Measurements from ENCODE around the gene SPSB3. TPM values are rescaled to one million over a fixed set of nuclear protein-coding genes. Genes with fewer than 3 reads are reported as not detected.

Gene SPSB3
- total and polyA plus RNA-seq, 2 of the 13 experiments (the other 11 are each of a cell fraction or from before 2014, with no cell fraction given): 13.2 to 21.9 TPM

DNA sequence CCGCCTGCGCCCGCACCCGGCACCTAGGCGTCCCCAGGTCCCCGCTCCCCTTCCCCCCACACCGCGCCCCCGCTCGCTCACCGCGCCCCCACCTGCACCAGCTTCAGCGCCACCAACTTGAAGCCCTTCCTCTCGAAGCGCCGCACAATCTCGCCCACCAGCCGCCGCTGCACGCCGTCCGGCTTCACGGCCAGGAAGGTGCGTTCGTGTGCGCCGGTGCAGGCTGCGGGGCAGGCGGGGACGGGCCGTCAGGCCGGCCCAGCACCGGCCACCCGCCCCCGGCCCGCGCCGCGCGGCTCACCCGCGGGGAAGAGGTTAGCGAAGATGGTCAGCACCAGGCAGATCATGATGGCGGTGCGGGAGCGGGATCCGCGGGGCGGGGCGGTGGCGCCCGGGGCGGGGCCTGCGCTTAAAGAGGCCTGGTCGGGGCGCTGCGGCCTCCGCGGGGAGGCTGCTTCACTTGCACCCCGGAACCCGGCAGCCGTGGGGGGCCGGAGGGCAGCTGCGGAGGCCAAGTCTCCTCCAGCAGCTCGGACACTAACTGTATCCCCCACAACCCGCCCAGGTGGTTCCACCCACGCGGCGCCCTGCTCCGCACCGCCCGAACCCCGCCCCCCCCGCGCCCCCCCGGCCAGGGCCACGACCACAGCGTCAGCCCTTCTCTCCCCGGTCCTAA is 11.0 kb downstream of the SPSB3 start, which contains the start of gene NME3 (continued):
- TF ChIP-seq MTF2 (CRISPR knock-in tag; IDR thresholded peaks at IDR 0.05; ENCODE audit: borderline replicate concordance): no peak
- no peak for TF ChIP-seq ARNT2 (CRISPR knock-in tag; IDR thresholded peaks at IDR 0.05; ENCODE audit: low read depth)
- 0 out of 2 replicates have a peak, but pooled peaks have one; percentile 28 for TF ChIP-seq RAD21 (CRISPR knock-in tag; IDR thresholded peaks at IDR 0.05)
- no peak for TF ChIP-seq ZNF777 (CRISPR knock-in tag; IDR thresholded peaks at IDR 0.05)
- peak; percentile 77 for TF ChIP-seq YY1 (IDR thresholded peaks at IDR 0.05; ENCODE audit: insufficient read depth, insufficient replicate concordance, low read depth, low read length)
- no peak for TF ChIP-seq NFRKB (IDR thresholded peaks at IDR 0.05)
- no peak for TF ChIP-seq EED (CRISPR knock-in tag; IDR thresholded peaks at IDR 0.05)
- peak; percentile 41; the same call in 1 of the 2 replicates for TF ChIP-seq POLR2G (IDR thresholded peaks at IDR 0.05; ENCODE audit: low read depth, low read length)
- no peak for TF ChIP-seq GZF1 (CRISPR knock-in tag; IDR thresholded peaks at IDR 0.05)
- TF ChIP-seq, protein P1, sequence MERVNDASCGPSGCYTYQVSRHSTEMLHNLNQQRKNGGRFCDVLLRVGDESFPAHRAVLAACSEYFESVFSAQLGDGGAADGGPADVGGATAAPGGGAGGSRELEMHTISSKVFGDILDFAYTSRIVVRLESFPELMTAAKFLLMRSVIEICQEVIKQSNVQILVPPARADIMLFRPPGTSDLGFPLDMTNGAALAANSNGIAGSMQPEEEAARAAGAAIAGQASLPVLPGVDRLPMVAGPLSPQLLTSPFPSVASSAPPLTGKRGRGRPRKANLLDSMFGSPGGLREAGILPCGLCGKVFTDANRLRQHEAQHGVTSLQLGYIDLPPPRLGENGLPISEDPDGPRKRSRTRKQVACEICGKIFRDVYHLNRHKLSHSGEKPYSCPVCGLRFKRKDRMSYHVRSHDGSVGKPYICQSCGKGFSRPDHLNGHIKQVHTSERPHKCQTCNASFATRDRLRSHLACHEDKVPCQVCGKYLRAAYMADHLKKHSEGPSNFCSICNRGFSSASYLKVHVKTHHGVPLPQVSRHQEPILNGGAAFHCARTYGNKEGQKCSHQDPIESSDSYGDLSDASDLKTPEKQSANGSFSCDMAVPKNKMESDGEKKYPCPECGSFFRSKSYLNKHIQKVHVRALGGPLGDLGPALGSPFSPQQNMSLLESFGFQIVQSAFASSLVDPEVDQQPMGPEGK (CRISPR knock-in tag; IDR thresholded peaks at IDR 0.05): peak; percentile 47
- TF ChIP-seq LRRFIP1 (CRISPR knock-in tag; conservative IDR thresholded peaks at IDR 0.05): no peak
- no peak for TF ChIP-seq ZBTB46 (CRISPR knock-in tag; IDR thresholded peaks at IDR 0.05; ENCODE audit: borderline replicate concordance)
- no peak for TF ChIP-seq HCFC1 (IDR thresholded peaks at IDR 0.05; ENCODE audit: low read depth, low read length)
- TF ChIP-seq, protein P2, sequence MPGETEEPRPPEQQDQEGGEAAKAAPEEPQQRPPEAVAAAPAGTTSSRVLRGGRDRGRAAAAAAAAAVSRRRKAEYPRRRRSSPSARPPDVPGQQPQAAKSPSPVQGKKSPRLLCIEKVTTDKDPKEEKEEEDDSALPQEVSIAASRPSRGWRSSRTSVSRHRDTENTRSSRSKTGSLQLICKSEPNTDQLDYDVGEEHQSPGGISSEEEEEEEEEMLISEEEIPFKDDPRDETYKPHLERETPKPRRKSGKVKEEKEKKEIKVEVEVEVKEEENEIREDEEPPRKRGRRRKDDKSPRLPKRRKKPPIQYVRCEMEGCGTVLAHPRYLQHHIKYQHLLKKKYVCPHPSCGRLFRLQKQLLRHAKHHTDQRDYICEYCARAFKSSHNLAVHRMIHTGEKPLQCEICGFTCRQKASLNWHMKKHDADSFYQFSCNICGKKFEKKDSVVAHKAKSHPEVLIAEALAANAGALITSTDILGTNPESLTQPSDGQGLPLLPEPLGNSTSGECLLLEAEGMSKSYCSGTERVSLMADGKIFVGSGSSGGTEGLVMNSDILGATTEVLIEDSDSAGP (CRISPR knock-in tag; IDR thresholded peaks at IDR 0.05; ENCODE audit: borderline replicate concordance): peak; percentile 52; the same call in 1 of the 2 replicates
- TF ChIP-seq TRIM22 (IDR thresholded peaks at IDR 0.05): no peak
- 0 out of 2 replicates have a peak, but pooled peaks have one; percentile 0 for TF ChIP-seq HOXA3 (CRISPR knock-in tag; IDR thresholded peaks at IDR 0.05)
- TF ChIP-seq NFKB2 (CRISPR knock-in tag; IDR thresholded peaks at IDR 0.05; ENCODE audit: borderline replicate concordance): no peak
- TF ChIP-seq DBP (CRISPR knock-in tag; IDR thresholded peaks at IDR 0.05; ENCODE audit: not compliant biosample characterization): no peak
- TF ChIP-seq ZNF644 (CRISPR knock-in tag; IDR thresholded peaks at IDR 0.05; ENCODE audit: low read depth): no peak
- no peak for TF ChIP-seq TBX3 (IDR thresholded peaks at IDR 0.05; ENCODE audit: borderline replicate concordance)

Data from HepG2 (cell line).